Neural cell (in vitro differentiated cells): Measurements from ENCODE around the gene RAB44. TPM values are rescaled to one million over a fixed set of nuclear protein-coding genes. Genes with fewer than 3 reads are reported as not detected.

Experiments used
- H2AFZ ChIP-seq: fragments of 200-600, 300-800 bp; sonication (generic), shearing (Covaris generic); 2 replicates; pipeline ENCODE4 v1.6.0; 2014; ENCODE audit warnings: low read depth, mild to moderate bottlenecking, antibody characterized with exemption, low read length, moderate library complexity
- H3F3A ChIP-seq: fragments of 200-600 bp; shearing (Covaris generic); 2 replicates; pipeline ENCODE4 v1.6.1; 2016; ENCODE audit warnings: mild to moderate bottlenecking, moderate library complexity, mixed read lengths, antibody characterized with exemption, low read length; ENCODE audit not compliant: insufficient read depth, poor library complexity, severe bottlenecking
- H3K27ac ChIP-seq: fragments of 200-600, 300-800 bp; sonication (generic), shearing (Covaris generic); 2 replicates; pipeline ENCODE4 v1.5.1; 2014; ENCODE audit warnings: mild to moderate bottlenecking, low read length, moderate library complexity
- H3K27me3 ChIP-seq: fragments of 300-800, 200-600 bp; sonication (generic), shearing (Covaris generic); 2 replicates; pipeline ENCODE4 v1.6.0; 2014; ENCODE audit warnings: mild to moderate bottlenecking, low read depth, low read length, moderate library complexity; ENCODE audit not compliant: insufficient read depth
- H3K36me3 ChIP-seq: fragments of 300-800, 200-600 bp; sonication (generic), shearing (Covaris generic); 2 replicates; pipeline ENCODE4 v1.5.1; 2014; ENCODE audit warnings: mild to moderate bottlenecking, antibody characterized with exemption, low read length, moderate library complexity; ENCODE audit not compliant: insufficient read depth
- H3K4me2 ChIP-seq: fragments of 300-800, 200-600 bp; sonication (generic), shearing (Covaris generic); 2 replicates; pipeline ENCODE4 v1.6.0; 2014; ENCODE audit warnings: mild to moderate bottlenecking, low read length
- H3K4me3 ChIP-seq: fragments of 300-800, 200-600 bp; sonication (generic), shearing (Covaris generic); 2 replicates; pipeline ENCODE4 v1.5.1; 2014; ENCODE audit warnings: mild to moderate bottlenecking, low read length, moderate library complexity
- H3K79me2 ChIP-seq: fragments of 200-600 bp; shearing (Covaris generic); replicated peaks from 2 replicates; pipeline ENCODE4 v1.6.0; 2014; ENCODE audit warnings: mild to moderate bottlenecking, low read length, moderate library complexity; ENCODE audit not compliant: insufficient read depth
- H3K9ac ChIP-seq: fragments of 300-800, 200-600 bp; sonication (generic), shearing (Covaris generic); 2 replicates; pipeline ENCODE4 v1.6.1; 2016; ENCODE audit warnings: mild to moderate bottlenecking, low read length, mixed read lengths
- H3K9me2 ChIP-seq: fragments of 200-600 bp; shearing (Covaris generic); 2 replicates; pipeline ENCODE4 v1.6.1; 2016; ENCODE audit warnings: mild to moderate bottlenecking, low read length, mixed read lengths; ENCODE audit not compliant: insufficient read depth
- H3K9me3 ChIP-seq: fragments of 200-600, 300-800 bp; sonication (generic), shearing (Covaris generic); 2 replicates; pipeline ENCODE4 v1.6.1; 2016; ENCODE audit warnings: mild to moderate bottlenecking, mixed run types, low read length, moderate library complexity, mixed read lengths
- H4K20me1 ChIP-seq: fragments of 200-600 bp; shearing (Covaris generic); 2 replicates; pipeline ENCODE4 v1.6.1; 2016; ENCODE audit warnings: mild to moderate bottlenecking, mixed run types; ENCODE audit not compliant: insufficient read depth
- CTCF ChIP-seq: fragments of 450-650 bp; IDR thresholded peaks from 2 replicates; pipeline ENCODE4 v1.5.1; 2014; ENCODE audit warnings: antibody characterized with exemption, mild to moderate bottlenecking, moderate library complexity; ENCODE audit not compliant: poor library complexity, severe bottlenecking
- EP300 ChIP-seq: fragments of 450-650 bp; conservative IDR thresholded peaks from 2 replicates; pipeline ENCODE4 v1.6.1; 2014; ENCODE audit warnings: antibody characterized with exemption, mild to moderate bottlenecking, moderate library complexity; ENCODE audit not compliant: poor library complexity, severe bottlenecking
- EZH2 ChIP-seq: fragments of 200-600, 300-800 bp; shearing (Covaris generic), sonication (generic); IDR thresholded peaks from 2 replicates; pipeline ENCODE4 v1.6.1; 2014; ENCODE audit warnings: antibody characterized with exemption, low read length, borderline replicate concordance, mild to moderate bottlenecking; ENCODE audit not compliant: insufficient read depth, poor library complexity, severe bottlenecking
- MXI1 ChIP-seq: fragments of 450-650 bp; conservative IDR thresholded peaks from 2 replicates; pipeline ENCODE4 v1.6.1; 2014; ENCODE audit warnings: antibody characterized with exemption, mild to moderate bottlenecking; ENCODE audit not compliant: poor library complexity, severe bottlenecking
- POLR2AphosphoS5 ChIP-seq: IDR thresholded peaks from 2 replicates; pipeline ENCODE4 v1.6.1; 2012
- RAD21 ChIP-seq: fragments of 450-650 bp; conservative IDR thresholded peaks from 2 replicates; pipeline ENCODE4 v1.6.1; 2014; ENCODE audit warnings: antibody characterized with exemption, mild to moderate bottlenecking, moderate library complexity
- REST ChIP-seq: IDR thresholded peaks from 2 replicates; pipeline ENCODE4 v1.6.1; 2012; ENCODE audit warnings: borderline replicate concordance
- SMC3 ChIP-seq: fragments of 450-650 bp; conservative IDR thresholded peaks from 2 replicates; pipeline ENCODE4 v1.6.1; 2014; ENCODE audit warnings: antibody characterized with exemption, mild to moderate bottlenecking, moderate library complexity; ENCODE audit not compliant: poor library complexity
- TAF1 ChIP-seq: IDR thresholded peaks from 2 replicates; pipeline ENCODE4 v1.6.1; 2012; ENCODE audit warnings: low read depth
- polyA plus RNA-seq: library from polyadenylated mRNA; depleted of rRNA; stranded (reverse); fragments of >200 nt; gene quantifications from 2 replicates; pipeline ENCODE4 v1.2.3, GENCODE V29; 2014

Gene RAB44
- polyA plus RNA-seq, 1 donor from 2014 or later, result not detected

GRCh38 chr6:36774331-36774730, 76.7 kb downstream of the RAB44 start:
- Histone ChIP-seq H3K4me3 (no peak overlapping the region), H3K9me3 (no peaks in the 10 kb centered on the region), H3F3A (no peaks in the 10 kb centered on the region), H2AFZ (no peak overlapping the region), H3K9me2 (no peaks in the 10 kb centered on the region), H3K27me3 (no peaks in the 10 kb centered on the region), H4K20me1 (no peaks in the 10 kb centered on the region), H3K36me3 (no peaks in the 10 kb centered on the region), H3K79me2 (no peaks in the 10 kb centered on the region), H3K9ac (no peak overlapping the region), H3K27ac (no peak overlapping the region), H3K4me2 (no peak overlapping the region)
- TF ChIP-seq CTCF, result no peak
- no peak for TF ChIP-seq EZH2
- no peak for TF ChIP-seq TAF1
- no peak for TF ChIP-seq REST
- TF ChIP-seq EP300, result no peak
- TF ChIP-seq MXI1, result no peak
- no peak for TF ChIP-seq RAD21
- no peak for TF ChIP-seq POLR2AphosphoS5
- no peak for TF ChIP-seq SMC3

- Histone ChIP-seq H3F3A (no peaks in the 10 kb centered on the region), H3K9me2 (no peaks in the 10 kb centered on the region), H3K79me2 (no peaks in the 10 kb centered on the region), H3K27me3 (no peaks in the 10 kb centered on the region), H3K4me2 (no peak overlapping the region), H3K4me3 (no peak overlapping the region), H3K27ac (no peak overlapping the region), H2AFZ (no peak overlapping the region), H3K36me3 (no peaks in the 10 kb centered on the region), H4K20me1 (no peaks in the 10 kb centered on the region), H3K9ac (no peak overlapping the region), H3K9me3 (no peaks in the 10 kb centered on the region)
- TF ChIP-seq POLR2AphosphoS5 (no peak), MXI1 (no peak), RAD21 (no peak), EP300 (no peak), SMC3 (no peak), CTCF (no peak), TAF1 (no peak), REST (no peak), EZH2 (no peak)
Measured at GRCh38 chr6:36776167-36776566, 78.5 kb downstream of the RAB44 start.
